Raji (cell line): Measurements from ENCODE around the gene BACH2.

Source experiments
- POLR2A ChIP-seq: IDR thresholded peaks from 2 replicates; pipeline ENCODE4 v1.6.1; 2011; ENCODE audit warnings: low read depth, low read length, control low read depth; ENCODE audit not compliant: insufficient read depth

The BACH2 gene

DNA sequence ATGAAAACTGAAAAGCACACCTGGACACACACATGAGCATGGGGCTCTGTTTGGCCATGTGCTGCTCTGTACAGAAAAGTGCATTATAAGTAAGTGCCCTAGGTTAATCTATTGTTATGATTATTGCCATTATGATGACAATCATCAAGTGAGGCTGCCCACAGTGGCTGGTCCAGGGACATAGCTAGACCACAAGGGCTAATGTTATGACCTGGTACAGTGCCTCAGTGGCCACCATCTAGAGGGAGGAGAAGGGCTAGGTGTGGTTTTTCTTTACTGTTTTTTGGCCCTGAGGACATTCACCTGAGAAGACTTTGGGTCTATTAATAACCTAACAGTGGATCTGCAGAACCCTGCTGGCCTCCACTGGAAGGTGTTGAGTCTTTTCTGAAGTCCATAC is 316.3 kb downstream of the BACH2 start:
- TF ChIP-seq POLR2A, result no peak

DNA sequence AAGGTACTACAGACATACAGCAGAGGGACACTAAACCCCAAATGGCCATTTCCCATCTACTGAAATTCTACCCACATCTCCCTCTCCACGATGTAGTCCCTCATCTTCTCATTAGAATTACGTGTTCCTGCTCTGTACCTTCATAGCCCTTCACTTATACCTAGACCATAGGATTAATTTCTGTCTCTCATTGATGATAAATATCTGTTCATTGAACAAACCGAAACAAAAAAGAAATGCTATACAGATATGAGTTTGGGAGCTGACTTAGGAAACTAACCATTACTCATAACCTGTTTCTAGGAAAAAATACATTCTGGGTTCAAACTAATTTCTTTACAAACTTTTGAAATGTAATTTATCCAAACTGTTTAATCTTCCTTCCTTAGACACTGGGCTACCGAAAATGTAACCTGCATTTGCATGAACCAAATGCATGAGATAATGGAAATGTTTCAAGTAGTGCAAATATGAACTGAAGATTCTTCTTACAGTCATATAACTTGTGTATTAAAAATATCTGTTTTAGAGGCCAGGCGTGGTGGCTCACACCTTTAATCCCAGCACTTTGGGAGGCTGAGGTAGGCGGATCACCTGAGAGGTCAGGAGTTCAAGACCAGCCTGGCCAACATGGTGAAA is 317.0 kb downstream of the BACH2 start:
- no peak for TF ChIP-seq POLR2A

DNA sequence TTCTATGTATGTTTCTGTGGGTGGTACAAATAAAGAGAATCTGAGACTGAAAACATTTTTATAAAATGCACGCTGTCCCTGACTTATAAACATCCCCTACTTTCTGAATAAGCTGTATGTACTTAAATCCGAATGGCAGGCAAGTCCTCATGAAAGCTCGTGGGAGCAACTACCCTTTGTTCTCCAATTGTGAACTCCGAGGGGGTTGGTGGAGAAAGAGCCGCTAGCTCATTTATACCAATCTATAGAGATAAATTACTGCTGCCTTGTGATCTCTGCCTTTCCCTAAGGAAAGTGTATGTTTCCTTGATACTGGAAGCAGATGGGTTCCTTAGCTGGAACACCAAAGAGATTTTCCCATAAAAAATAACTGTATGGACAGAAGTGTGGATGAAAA is 317.9 kb downstream of the BACH2 start:
- TF ChIP-seq POLR2A, result no peak

DNA sequence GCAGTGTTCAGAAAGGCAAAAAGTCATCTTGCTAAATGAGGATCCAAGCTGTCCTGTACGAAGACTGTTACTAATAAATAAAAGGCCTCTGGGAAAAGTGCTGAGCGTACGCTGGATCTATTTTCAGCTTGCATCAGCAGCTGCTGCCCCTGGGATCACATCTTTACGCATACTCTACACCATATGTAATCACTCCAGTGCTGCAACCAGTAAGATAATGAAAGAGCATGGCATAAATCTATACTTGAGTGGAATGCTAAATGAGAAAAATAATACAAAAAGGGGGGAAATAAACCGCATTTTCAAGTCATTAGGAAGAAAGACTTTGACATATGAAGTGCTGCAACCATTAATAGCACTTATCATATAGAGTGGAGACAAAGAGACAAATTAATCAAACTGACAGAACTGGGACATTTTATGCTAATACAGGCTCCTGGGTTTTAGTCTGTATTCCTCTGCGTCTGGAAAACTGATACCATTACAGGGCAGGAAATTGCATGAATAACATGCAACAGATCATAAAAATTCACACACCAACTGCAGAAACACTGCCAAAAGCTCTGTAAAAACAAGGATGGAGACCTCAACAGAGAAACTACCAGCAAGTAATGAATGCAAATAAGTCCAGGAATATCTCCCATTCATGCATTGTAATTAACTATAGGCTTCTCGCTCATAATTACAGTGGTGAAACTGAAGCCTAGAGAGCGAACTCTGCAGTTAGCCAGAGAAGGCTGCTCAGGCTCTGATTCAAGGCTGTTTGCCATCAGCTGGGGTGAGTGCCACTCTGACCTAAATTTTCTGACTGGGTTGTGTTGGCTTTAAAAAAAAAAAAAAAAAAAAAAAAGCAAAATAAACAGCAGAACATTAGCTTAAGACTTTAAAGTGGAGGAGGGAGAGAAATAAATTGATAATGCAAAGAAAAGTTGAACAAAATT is 318.6 kb downstream of the BACH2 start:
- no peak for TF ChIP-seq POLR2A

DNA sequence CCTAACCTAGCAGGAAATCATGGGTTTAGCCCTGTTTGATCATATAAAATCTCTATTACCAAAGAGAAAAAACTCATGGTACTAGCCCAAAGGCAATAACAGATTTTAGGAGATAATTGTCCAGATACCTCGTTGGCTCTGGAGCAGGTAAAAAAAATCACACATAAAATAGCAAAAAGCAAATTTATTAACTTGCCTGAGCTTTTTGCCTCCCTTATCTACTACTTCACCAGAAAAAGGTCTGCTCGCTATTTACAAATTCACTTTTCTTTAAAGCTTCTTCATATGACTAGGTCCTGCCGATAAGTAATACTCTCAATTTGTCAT is 320.0 kb downstream of the BACH2 start:
- TF ChIP-seq POLR2A, result no peak

DNA sequence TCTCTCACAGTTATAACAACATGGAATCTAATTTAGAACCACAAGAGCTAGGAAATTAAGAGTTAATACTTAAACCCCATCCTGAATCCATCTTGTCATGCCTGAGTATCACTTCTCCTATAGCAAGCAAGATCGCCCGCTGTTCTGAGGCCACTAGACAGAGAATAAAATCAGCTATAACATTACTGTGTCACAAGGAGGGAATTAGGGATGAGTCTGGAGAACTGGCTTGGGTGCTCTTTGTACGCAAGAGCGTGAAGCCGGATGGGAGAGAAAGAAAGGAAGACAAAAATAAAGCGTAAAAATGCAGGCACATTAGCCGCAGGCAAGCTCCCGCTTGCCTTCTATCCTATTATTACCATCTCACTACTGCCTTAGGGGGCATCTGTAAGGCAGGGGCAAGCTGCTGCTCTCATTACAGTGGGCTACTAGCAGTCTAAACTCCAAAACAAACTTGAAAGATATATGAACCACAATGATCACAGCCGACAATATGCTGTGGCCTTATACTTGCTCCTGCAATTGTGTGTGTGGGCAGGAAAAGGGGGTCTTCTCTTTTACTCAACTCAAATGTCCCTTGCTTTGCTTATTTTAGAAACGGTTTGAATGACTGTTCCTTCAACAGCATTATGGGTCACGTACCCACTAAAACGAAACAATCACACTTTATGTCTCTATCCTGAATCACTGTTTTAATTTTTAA is 320.5 kb downstream of the BACH2 start:
- no peak for TF ChIP-seq POLR2A

DNA sequence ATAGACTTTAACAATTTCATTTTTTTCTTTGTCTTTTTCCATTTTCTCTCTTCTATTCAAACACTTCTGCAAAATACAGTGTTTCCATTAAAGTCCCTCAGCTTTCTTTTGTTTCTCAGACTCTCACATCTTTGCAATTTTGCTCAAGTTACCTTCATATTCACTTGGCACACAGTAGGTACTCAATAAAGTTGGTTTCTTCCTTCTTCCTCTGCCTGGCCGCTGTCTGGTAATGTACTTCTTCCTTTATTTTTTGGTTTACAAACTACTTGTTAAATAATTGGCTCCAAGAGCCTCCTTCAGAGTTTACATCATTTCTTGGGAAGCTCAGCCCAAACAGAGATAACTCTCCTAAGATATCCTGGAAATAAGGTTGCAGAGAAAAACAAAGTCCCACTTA is 321.3 kb downstream of the BACH2 start:
- no peak for TF ChIP-seq POLR2A

DNA sequence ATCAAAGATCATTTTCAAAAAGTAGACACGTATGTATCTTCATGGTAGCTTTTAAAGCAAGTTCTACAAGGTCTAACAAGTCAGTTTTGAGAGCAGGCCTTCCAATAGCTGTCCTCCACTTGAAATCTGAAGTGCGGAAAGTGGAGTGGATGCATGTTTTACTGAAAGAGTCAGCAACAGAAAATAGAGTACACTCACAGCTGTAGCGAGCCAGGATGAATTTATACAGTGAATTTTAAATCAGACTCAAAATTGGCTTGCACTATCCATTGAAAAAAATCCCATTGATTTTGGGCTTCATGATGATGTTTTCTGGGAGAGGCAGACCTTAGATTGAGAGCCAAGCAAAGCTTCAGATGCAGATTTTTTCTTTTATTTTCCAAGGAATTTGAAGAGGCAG is 321.8 kb downstream of the BACH2 start:
- no peak for TF ChIP-seq POLR2A

DNA sequence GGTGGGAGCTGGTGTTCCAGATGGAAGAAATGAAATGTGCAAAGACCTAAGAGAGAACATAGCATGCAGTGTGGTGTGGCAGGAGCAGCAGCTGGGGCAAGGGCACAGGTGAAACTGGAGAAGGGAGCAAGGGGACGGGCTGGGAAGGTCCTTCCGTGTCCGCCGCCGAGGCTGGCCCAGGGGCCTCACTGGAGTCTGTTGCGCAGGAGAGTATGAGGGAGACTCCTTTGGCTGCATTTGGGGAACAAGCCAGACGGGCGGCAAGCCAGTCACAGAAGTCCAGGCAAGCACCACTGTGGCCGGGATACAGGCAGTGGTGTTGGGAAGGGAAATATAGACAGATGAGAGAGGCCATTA is 324.6 kb downstream of the BACH2 start:
- no peak for TF ChIP-seq POLR2A

DNA sequence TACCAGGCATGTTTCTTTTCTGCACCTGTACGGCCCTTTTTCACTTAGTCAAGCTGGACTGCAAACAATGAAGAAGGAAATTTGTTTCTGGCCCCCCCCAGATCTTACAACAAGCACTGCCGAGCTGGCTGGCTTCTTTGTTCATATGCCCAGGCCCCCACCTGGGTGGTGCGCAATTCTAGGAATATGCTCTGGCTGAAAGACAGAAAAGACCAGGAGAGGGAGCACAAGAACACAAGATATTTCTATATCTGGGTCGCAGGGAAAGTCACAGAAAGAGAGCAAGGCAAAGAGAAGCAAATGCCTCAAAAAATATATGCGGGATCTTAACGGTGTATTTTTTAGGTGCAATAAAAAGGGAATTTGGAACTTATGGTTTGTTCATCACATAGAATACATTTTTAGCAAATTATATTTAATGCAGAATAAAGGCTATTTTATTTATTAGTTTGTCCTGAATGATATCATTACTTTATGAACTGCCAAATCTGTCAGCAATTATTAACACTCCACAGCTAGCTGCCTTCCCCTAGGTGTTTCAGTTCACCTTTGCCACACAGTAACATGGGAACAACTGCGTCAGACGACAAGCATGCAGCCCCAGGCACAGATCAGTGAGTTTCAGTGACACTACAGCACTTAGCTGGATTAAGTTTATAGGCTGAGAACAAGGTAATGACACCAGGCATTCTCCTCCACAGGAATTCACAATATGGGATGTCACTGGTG is 325.9 kb downstream of the BACH2 start:
- no peak for TF ChIP-seq POLR2A

DNA sequence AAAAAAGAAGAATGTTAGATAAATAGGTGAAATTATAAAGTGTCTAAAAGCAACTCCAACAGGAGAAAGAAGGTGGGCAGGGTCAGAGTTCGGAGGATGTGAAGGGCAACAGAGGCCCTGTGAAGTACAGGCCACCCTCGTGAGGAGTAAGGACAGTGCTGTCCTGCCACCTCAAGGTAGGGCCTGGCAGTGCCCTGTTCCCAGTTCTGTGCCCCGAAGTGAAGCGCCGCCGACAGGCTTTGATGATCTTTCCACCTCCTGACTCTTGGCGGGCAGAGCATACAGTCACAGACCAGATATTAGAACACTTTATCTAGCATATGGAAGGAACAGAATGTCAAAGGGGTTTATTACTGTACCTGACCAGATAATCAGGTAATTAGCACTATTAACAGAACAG is 326.6 kb downstream of the BACH2 start:
- no peak for TF ChIP-seq POLR2A

DNA sequence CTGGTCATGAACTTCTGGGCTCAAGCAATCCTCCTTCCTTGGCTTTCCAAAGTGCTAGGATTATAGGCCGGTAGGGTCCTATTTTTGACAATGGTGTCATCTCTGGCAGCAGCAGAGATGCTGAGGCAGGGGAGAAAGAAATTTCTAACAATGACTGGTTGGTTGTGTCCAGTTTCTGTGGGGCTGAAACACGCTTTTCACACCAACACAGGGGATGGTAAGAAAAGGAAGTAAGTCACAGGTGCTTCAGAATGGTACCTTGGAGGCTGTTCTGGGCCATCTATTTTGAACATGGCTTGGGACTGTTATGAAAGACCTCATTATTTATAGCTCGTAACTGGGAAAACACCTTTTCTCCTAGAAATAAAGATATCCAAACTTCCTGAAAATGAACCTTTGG is 329.7 kb downstream of the BACH2 start:
- TF ChIP-seq POLR2A, result no peak

DNA sequence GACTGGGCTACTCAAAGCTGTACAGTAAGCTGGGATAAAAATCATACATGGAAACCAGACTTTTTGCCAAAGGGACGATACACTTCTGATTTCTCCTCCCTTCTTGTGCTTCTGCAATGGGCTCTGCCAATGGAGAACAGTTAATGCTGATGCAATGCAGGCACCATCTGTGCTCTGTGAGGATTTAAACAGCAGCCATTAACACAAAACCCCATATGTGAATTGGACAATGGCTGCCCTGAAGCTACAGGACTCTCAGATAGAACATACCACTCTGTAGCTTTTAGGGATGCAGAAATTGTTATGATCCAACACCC is 330.5 kb downstream of the BACH2 start:
- no peak for TF ChIP-seq POLR2A

DNA sequence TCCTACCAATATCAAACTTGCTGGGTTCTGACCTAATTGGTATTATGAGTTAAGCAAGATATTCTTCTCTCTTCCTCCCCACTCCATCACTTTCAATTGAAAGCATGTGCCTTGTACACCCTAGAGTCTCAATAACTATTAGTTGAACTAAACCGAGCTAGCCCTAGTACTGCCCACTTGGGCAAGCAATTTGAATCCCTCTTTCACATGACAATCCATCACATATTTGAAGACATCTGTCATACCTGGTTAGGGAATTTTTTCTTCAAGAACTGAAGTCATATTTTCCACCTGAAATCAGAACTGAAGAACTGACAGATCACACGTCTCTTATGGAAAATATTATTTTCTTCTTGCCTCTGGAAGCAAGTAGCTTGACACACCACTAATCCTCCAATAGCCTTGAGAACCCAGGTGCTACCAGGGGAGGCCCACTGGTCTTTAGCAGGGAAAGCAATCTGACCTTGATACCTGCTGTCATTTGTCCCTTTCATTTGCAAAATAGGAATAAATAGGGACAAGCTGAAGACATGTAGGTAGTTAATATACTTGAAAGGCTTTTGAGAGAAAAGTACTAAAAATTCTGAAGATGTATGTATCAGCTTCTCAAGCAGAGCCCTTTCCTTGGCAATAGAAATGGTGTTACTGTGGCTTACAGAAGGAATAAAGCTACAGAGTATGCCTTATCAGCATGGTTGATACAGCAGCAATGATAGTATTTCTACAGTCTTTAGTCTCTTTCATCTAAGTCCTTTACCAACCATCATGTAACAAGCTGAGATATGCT is 331.0 kb downstream of the BACH2 start:
- TF ChIP-seq POLR2A, result no peak

DNA sequence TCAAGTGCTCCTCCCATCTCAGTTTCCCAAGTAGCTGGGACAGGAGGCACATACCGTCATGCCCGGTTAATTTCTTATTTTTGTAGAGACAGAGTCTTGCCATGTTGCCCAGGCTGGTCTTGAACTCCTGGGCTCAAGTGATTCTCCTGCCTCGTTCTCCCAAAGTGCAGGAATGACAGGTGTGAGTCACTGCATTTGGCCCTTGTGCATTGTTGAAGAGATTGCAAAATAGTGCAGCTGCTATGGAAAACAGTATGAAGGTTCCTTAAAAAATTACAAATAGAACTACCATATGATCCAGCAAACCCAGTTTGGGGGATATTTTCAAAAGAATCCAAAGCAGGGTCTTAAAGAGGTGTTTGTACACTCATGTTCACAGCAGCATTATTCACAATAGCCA is 333.3 kb downstream of the BACH2 start:
- no peak for TF ChIP-seq POLR2A
